ENCODE measurements around the gene ASS1.
A peak's percentile ranks its signal among the peaks of the same experiment; 100 is the strongest.
"Not testable (repeated sequence)": the region's sequence is repeated elsewhere in the genome, so short reads cannot be mapped to it uniquely, and the experiment has no call there.

ASS1 gene

DNA sequence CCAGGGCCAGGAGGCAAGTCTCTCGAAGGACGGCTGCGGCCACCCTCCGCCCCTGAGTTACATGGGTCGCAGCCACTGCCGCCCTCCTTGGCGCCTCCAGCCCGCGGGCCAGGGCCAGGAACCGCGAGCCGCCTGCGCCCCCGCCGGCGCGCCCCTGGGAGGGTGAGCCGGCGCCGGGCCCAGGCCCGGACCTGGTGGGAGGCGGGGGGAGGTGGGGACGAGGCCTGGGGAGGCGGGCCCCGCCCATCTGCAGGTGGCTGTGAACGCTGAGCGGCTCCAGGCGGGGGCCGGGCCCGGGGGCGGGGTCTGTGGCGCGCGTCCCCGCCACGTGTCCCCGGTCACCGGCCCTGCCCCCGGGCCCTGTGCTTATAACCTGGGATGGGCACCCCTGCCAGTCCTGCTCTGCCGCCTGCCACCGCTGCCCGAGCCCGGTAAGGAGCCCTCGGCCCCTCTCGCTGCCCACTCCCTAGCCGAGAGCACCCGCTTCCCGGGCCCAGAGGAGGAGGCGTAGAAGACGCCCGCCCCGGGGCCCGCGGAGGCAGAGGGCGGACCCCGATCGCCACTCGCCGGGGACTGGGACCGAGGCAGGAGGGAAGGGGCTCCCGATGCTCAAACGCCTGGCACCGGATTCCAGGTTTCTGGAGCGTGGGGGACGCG is at the start of gene ASS1:
ASS1 (plus strand) TSS at position 397 of the 657 bp plus-strand sequence. CDS start 7,268 bp downstream, outside the sequence.
- peak within 1 kb of the TSS; percentile 55 for H3K4me3 ChIP-seq (ENCODE audit: low read depth, low read length)
- DNase-seq (ENCODE audit: low read depth), result no peak

DNA sequence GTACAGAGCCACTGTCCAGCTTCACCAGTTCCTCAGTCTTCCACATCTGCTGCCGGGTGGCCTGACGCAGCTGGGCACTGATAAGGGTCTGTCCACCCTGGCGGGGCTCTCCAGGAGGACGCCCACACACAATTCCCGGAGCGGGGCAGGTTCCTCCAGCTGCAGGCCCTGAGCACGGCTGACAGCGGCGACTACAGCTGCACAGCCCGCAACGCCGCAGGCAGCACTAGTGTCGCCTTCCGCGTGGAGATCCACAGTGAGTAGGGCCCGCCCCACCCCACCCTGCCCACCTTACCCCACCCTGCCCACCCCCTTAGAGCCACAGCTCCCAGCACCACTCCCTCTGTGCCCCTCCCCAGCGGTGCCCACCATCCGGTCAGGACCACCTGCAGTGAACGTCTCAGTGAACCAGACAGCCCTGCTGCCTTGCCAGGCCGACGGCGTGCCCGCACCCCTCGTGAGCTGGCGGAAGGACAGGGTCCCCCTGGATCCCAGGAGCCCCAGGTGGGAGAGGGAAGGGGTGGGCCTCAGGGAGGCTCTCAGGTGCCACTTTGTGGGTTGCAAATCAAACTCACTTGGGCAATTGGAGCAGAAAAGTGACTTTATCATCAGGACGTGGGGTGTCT is 48.8 kb upstream of the ASS1 start:
- DNase-seq (ENCODE audit: low read depth), result no peak
- H3K4me3 ChIP-seq (ENCODE audit: low read depth, low read length), result no peak overlapping the region

DNA sequence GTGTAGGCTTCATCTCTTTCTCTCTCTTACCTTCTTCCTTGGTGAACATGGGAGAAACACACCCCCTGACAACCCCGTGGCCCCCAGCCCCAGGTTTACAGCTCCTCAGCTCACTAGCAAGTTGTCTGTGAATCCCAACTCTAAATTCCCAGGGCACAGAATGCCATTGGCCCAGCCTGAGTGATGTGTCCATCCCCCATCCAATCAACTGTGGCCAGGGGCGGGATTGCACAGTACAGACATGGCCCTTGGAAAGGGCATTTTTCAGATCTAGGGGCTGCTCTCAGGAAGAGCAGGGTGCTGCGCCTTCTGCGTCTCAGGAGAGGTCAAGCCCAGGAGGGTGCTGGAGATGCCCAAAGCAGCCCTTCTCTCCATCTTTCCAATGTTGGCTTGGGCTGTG is 48.2 kb upstream of the ASS1 start:
- DNase-seq (ENCODE audit: low read depth), result no peak
- H3K4me3 ChIP-seq (ENCODE audit: low read depth, low read length), result no peak overlapping the region

DNA sequence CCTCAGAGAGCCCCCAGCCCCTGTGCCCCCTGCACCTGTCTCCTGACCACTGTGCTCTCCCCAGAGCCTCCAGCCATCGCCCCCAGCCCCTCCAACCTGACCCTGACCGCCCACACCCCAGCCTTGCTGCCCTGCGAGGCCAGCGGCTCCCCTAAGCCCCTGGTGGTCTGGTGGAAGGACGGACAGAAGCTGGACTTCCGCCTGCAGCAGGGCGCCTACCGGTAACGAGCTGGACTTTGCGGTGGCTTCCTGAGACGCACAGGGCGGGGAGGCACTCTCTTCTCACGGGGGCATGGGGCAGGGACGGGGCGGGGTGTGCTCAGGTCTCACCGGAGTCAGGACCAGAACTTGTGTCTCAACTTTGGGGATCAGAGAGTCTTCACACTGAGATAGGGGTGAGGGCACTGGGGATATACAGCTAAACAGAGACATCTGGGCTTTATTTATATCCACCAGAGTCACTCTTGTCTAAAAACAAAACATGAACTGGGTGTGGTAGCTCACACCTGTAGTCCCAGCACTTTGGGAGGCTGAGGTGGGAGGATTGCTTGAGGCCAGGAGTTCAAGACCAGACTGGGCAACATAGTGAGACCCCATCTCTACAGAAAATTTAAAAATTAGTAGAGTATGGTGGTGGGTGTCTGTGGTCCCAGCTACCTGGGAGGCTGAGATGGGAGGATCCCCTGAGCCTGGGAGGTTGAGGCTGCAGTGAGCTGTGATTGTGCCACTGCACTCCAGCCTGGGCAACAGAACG is 46.1 kb upstream of the ASS1 start:
- no peak overlapping the region for H3K4me3 ChIP-seq (ENCODE audit: low read depth, low read length)
- DNase-seq (ENCODE audit: low read depth), result no peak

DNA sequence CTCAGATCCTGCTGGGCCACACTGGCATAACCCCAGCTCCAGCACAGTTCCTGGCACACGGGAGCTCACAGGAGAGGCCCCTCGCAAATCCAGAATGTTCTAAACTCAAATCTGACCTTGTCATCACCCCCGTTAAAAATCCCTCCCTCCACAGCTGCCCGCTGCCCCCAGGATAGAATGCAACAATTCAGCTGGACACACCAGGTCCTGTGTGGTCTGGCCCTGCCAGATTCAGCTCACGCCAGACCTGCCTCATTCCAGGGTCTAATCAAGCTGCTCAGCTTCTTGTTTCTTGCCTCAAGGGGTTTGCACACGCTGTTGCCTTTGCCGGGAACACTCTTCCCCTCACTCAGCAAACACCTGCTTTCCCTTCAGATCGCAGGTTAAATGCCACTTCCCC is 45.0 kb upstream of the ASS1 start:
- no peak overlapping the region for H3K4me3 ChIP-seq (ENCODE audit: low read depth, low read length)
- DNase-seq (ENCODE audit: low read depth), result no peak

GRCh38 chr9:130400870-130401269 is 43.9 kb upstream of the ASS1 start:
- no peak for DNase-seq (ENCODE audit: low read depth)
- no peak overlapping the region for H3K4me3 ChIP-seq (ENCODE audit: low read depth, low read length)

GRCh38 chr9:130401742-130402141 is 43.0 kb upstream of the ASS1 start:
- not testable (repeated sequence) for DNase-seq (ENCODE audit: low read depth); H3K4me3 ChIP-seq (ENCODE audit: low read depth, low read length)

DNA sequence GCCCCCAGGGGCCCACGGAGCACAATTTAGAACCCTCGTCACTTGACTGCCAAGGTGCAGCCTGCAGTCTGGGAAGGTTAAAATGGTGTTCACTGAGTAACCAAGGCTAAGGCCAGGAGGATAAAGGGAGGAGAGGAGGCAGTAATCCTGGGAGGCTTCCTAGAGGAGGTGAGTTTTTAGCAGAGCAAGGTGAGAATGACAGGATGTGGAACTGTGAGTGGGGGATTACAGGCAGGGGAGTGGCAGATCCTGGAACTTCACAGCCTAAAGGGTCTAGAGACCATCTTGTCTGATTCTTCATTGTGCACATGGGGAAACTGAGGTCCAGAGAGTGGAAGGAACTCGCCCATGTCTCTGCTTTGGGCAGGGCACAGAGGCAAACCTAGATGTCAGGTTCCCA is 42.5 kb upstream of the ASS1 start:
- DNase-seq (ENCODE audit: low read depth), result no peak
- H3K4me3 ChIP-seq (ENCODE audit: low read depth, low read length), result no peak overlapping the region

DNA sequence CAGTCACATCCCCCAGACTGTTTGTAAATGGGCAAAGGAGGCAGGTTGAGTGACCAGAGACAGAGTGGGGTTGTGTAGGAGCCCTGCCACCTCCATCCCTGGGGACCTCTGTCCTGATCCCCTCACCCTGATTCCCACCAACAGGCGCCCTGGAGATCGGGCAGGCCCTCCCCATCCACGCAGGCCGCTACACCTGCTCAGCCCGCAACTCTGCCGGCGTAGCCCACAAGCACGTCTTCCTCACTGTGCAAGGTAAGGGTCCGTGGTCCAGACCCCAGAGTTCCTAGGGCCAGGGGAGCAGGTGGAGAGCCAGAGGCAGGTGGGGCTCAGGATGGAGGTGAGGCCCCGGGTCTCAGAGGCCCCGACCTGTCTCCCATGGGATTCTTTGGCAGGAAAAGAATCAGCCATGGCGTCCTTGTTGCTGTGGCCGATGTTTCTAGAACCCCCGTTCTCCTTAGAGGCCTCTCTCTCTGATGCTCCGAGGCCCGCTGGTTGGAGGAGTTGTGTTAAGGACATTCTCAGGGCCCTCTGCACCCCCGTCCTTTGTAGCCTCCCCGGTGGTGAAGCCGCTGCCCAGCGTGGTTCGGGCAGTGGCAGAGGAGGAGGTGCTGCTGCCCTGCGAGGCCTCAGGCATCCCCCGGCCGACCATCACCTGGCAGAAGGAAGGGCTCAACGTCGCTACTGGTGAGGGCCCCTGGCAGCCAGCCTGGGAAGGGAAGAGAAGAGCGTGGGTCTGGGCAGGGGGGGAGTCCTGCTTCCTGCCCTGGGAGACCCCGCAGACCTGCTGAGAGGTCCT is 41.9 kb upstream of the ASS1 start:
- DNase-seq (ENCODE audit: low read depth), result no peak
- no peak overlapping the region for H3K4me3 ChIP-seq (ENCODE audit: low read depth, low read length)

DNA sequence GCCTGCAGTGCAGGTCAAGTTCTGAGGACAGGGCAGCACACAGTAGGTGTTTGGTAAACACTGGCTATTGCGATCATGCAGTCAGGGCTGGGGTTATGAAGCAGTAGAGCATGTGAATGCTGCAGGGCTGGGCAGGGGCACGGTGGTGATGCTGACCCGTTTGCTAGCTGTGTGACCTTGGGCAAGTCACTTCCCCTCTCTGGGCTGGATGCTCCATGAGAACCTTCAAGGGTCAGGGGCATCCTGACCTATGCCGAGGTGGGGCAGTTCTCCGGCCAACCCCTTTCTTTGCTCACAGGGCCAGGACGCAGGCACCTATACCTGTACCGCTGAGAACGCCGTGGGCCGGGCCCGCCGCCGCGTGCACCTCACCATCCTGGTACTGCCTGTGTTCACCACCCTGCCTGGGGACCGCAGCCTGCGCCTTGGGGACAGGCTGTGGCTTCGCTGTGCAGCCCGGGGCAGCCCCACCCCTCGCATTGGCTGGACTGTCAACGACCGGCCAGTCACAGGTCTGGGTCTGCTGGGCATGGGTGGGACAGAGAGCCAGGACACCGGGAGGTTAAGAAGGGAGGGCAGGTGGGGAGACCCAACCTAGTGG is 39.0 kb upstream of the ASS1 start:
- DNase-seq (ENCODE audit: low read depth), result no peak
- no peak overlapping the region for H3K4me3 ChIP-seq (ENCODE audit: low read depth, low read length)

GRCh38 chr9:130406278-130406895 is 38.4 kb upstream of the ASS1 start:
- no peak for DNase-seq (ENCODE audit: low read depth)
- H3K4me3 ChIP-seq (ENCODE audit: low read depth, low read length), result no peak overlapping the region

DNA sequence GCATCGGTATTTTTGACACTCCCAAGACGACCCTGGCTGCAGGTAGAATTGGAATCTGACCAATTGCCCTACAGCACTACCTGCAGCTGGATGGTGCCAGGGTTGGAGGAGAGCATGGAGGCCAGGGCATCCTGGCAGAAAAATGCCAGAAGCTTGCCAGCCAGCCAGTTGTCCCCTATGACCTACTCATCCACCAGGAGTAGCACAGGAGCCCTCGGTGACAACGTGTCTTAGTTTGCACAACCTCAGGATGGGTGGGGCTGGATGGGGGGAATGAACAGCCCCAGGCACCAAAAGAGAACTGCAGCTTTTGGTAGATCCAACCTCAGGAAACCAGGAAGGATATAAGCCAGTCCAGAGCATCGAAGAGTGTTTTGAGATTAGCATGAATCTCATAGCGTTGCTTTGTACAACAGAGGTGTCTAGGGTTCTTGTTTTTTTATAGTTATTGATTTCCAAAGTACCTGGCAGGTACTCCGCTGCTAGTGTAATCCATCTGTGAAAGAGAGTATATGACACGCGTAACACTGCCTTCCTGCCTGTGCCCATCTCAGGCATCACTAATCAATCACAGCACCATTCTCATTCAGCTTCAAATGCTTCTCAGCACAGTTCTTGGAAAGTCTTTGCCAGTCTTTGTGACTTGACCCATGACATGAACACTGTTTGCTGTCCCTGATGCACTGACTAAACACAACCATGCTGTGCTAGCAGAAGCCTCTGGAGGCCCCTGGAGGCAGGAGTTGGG is 36.7 kb upstream of the ASS1 start:
- DNase-seq (ENCODE audit: low read depth), result no peak
- no peak overlapping the region for H3K4me3 ChIP-seq (ENCODE audit: low read depth, low read length)

DNA sequence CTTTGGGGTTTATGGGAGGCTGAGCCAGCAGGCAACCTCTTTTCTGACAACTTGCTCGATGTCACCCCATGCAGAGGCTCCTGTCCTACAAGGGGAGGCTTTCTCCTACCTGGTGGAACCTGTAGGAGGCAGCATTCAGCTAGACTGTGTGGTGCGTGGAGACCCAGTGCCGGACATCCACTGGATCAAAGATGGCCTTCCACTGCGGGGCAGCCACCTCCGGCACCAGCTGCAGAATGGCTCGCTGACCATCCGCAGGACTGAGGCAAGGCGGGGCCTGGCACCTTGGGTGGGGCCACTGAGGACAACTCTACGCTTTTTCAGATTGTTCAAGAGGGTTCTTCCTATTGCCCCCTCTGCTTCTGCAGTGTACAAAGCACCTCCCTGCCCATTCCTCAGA is 36.1 kb upstream of the ASS1 start:
- no peak for DNase-seq (ENCODE audit: low read depth)
- no peak overlapping the region for H3K4me3 ChIP-seq (ENCODE audit: low read depth, low read length)

- no peak overlapping the region for H3K4me3 ChIP-seq (ENCODE audit: low read depth, low read length)
- DNase-seq (ENCODE audit: low read depth), result no peak
Observed at GRCh38 chr9:130409246-130409645, 35.5 kb upstream of the ASS1 start.

GRCh38 chr9:130410443-130410842 is 34.3 kb upstream of the ASS1 start:
- DNase-seq (ENCODE audit: low read depth), result no peak
- H3K4me3 ChIP-seq (ENCODE audit: low read depth, low read length), result no peak overlapping the region

- DNase-seq (ENCODE audit: low read depth), result no peak
- no peak overlapping the region for H3K4me3 ChIP-seq (ENCODE audit: low read depth, low read length)
Observed at GRCh38 chr9:130411566-130411915, 33.2 kb upstream of the ASS1 start.

DNA sequence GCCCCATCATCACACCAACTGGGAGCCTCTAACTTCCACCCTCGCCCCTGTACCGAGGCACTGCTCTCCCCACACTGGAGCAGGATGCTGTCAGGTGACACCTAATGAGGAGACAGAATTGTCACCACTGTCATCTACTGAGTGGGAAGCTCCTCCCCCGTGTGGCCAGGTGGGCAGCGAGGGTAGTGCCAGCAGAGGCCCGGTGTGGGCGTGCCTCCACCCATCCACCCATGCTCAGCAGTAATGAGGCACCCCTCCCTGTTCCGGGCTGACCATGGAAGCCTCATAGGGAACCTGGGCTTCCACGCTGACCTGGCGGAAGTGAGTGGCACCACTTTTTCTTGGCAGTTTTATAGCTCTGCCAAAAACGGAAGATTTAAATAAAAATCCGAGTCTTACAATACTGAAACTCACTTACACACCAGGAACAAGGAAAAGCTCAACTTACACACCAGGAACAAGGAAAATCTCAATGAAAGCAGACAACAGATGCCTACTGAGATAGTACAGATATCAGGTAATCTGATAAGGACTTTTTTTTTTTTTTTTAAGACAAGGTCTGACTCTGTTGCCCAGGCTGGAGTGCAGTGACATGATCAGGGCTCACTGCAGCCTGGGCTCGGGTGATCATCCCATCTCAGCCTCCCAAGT is 30.6 kb upstream of the ASS1 start:
- DNase-seq (ENCODE audit: low read depth), result no peak
- no peak overlapping the region for H3K4me3 ChIP-seq (ENCODE audit: low read depth, low read length)

Data from skeletal muscle cell (primary cell).